ENCODE data around the gene PIF1.

DNA sequence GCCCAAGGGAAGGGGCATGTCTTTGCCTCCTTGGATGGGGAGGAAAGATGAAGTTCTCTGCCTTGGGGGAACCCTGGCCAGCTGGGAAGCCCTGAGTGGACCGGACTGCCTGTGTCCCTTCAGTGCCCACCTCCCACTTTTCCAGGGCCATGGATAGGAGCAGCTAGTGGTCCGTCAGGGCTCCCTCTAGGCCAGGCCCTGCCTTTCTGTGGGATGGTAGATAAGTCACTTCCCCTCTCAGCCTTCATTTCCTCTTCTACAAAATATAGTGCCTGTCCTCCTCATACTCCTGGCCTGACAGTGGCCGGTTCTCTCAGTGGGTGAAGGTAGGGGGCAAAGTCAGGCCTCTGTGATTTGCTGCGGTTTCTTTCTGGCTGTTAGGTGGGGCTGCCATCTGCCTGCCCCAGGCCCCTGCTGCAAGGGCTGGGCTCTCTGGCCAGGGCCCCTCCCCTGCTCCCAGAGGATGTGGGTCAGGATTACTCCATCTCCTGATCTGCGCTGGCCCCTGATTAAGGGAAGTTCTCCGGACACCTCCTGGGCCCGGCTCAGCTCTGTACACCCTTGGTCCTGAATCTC, 17.6 kb upstream of the PIF1 start:
- TF ChIP-seq, protein P1, sequence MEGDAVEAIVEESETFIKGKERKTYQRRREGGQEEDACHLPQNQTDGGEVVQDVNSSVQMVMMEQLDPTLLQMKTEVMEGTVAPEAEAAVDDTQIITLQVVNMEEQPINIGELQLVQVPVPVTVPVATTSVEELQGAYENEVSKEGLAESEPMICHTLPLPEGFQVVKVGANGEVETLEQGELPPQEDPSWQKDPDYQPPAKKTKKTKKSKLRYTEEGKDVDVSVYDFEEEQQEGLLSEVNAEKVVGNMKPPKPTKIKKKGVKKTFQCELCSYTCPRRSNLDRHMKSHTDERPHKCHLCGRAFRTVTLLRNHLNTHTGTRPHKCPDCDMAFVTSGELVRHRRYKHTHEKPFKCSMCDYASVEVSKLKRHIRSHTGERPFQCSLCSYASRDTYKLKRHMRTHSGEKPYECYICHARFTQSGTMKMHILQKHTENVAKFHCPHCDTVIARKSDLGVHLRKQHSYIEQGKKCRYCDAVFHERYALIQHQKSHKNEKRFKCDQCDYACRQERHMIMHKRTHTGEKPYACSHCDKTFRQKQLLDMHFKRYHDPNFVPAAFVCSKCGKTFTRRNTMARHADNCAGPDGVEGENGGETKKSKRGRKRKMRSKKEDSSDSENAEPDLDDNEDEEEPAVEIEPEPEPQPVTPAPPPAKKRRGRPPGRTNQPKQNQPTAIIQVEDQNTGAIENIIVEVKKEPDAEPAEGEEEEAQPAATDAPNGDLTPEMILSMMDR (IDR thresholded peaks at IDR 0.05; ENCODE audit: insufficient read depth, low read depth, low read length), result no peak
- no peak for TF ChIP-seq EZH2 (IDR thresholded peaks at IDR 0.05; ENCODE audit: insufficient read depth, low read length)

Data from astrocyte (in vitro differentiated cells and primary cell).